HG03354 (cell line): ENCODE results near the gene SLC2A6.

Source experiments
- ATAC-seq: cut with Tn5 transposase; IDR thresholded peaks from one replicate; pipeline ENCODE4 v1.9.1; 2021; ENCODE audit warnings: mild to moderate bottlenecking; ENCODE audit not compliant: unreplicated experiment, poor library complexity, severe bottlenecking

The SLC2A6 gene

GRCh38 chr9:133478851-133479711 is at the start of gene SLC2A6:
Gene SLC2A6 (minus strand): TSS chr9:133479099. CDS start chr9:133479059, 40 bp downstream.
- ATAC-seq: peak; percentile 95

- ATAC-seq: no peak
Observed at GRCh38 chr9:133528001-133528875, 49.3 kb upstream of the SLC2A6 start.

- no peak for ATAC-seq
Observed at GRCh38 chr9:133527444-133527920, 48.6 kb upstream of the SLC2A6 start.

- no peak for ATAC-seq
Observed at GRCh38 chr9:133526721-133527321, 47.9 kb upstream of the SLC2A6 start.

GRCh38 chr9:133525677-133526076 is 46.8 kb upstream of the SLC2A6 start:
- no peak for ATAC-seq

- ATAC-seq: no peak
Observed at GRCh38 chr9:133524679-133525228, 45.9 kb upstream of the SLC2A6 start, which contains the start of gene MYMK. Gene MYMK (minus strand): TSS chr9:133524959. CDS start chr9:133524844, 115 bp downstream.

- ATAC-seq: no peak
Observed at GRCh38 chr9:133524146-133524545, 45.2 kb upstream of the SLC2A6 start.

GRCh38 chr9:133523106-133523505 is 44.2 kb upstream of the SLC2A6 start:
- ATAC-seq: no peak

- ATAC-seq: no peak
Observed at GRCh38 chr9:133522073-133522910, 43.4 kb upstream of the SLC2A6 start.

GRCh38 chr9:133521122-133522072 is 42.5 kb upstream of the SLC2A6 start:
- no peak for ATAC-seq

GRCh38 chr9:133520121-133520835 is 41.4 kb upstream of the SLC2A6 start:
- ATAC-seq: no peak

- no peak for ATAC-seq
Observed at GRCh38 chr9:133519693-133520092, 40.8 kb upstream of the SLC2A6 start.

- no peak for ATAC-seq
Observed at GRCh38 chr9:133518706-133519449, 40.0 kb upstream of the SLC2A6 start.

- no peak for ATAC-seq
Observed at GRCh38 chr9:133518200-133518599, 39.3 kb upstream of the SLC2A6 start.

GRCh38 chr9:133517711-133518110 is 38.8 kb upstream of the SLC2A6 start:
- no peak for ATAC-seq

- ATAC-seq: no peak
Observed at GRCh38 chr9:133516961-133517350, 38.1 kb upstream of the SLC2A6 start.
